Uterus (tissue), 2 donors: ENCODE results near the gene SDCCAG8.

ENCODE experiments used
- POLR2A ChIP-seq, 2 donors: fragments of 450-650 bp; IDR thresholded peaks; one replicate each; pipeline ENCODE4 v1.6.1; 2016; ENCODE audit warnings: antibody characterized with exemption in 2 of 2, mild to moderate bottlenecking in 1 of 2, moderate library complexity in 1 of 2
- TF ChIP-seq, protein P1 (sequence below), 4 experiments: fragments of 200-600 bp in 2 of 4; fragments of 450-650 bp in 2 of 4; sonication (generic) in 2 of 4; IDR thresholded peaks; one replicate each; pipeline ENCODE4 v1.5.1; 2016 to 2019; ENCODE audit warnings: antibody characterized with exemption in 4 of 4, mild to moderate bottlenecking in 2 of 4, moderate library complexity in 1 of 4

DNA sequence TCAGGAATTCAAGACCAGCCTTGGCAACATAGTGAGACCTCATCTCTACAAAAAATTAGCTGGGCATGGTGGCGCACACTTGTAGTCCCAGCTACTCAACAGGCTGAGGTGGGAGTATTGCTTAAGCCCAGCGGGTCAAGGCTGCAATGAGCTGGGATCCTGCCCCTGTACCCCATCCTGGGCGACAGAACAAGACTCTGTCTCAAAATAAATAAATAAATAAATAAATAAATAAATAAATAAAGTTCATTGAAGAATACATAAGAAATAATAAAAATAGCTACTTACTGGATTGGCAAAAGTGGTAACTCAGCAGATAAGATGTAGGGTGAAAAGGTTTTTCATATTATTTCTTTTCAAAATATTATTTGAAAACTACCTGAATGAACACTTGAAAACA, 6.6 kb upstream of the SDCCAG8 start:
- TF ChIP-seq POLR2A (IDR thresholded peaks at IDR 0.05) = no peak
- TF ChIP-seq, protein P1, sequence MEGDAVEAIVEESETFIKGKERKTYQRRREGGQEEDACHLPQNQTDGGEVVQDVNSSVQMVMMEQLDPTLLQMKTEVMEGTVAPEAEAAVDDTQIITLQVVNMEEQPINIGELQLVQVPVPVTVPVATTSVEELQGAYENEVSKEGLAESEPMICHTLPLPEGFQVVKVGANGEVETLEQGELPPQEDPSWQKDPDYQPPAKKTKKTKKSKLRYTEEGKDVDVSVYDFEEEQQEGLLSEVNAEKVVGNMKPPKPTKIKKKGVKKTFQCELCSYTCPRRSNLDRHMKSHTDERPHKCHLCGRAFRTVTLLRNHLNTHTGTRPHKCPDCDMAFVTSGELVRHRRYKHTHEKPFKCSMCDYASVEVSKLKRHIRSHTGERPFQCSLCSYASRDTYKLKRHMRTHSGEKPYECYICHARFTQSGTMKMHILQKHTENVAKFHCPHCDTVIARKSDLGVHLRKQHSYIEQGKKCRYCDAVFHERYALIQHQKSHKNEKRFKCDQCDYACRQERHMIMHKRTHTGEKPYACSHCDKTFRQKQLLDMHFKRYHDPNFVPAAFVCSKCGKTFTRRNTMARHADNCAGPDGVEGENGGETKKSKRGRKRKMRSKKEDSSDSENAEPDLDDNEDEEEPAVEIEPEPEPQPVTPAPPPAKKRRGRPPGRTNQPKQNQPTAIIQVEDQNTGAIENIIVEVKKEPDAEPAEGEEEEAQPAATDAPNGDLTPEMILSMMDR (IDR thresholded peaks at IDR 0.05) = no peak
